GM12874 (cell line): Measurements from ENCODE around the gene MARCKSL1.

Experiments
- CTCF ChIP-seq: IDR thresholded peaks from 2 replicates; pipeline ENCODE4 v1.5.1; 2011; ENCODE audit warnings: low read depth, mild to moderate bottlenecking, control low read depth, low read length, moderate library complexity; ENCODE audit not compliant: insufficient read depth

Gene MARCKSL1

GRCh38 chr1:32334864-32335534, 1.0 kb downstream of the MARCKSL1 start:
- peak; percentile 87 for TF ChIP-seq CTCF

GRCh38 chr1:32334274-32334861, 1.7 kb downstream of the MARCKSL1 start:
- TF ChIP-seq CTCF, result no peak

GRCh38 chr1:32333251-32333963, 2.6 kb downstream of the MARCKSL1 start:
- TF ChIP-seq CTCF, result no peak

- TF ChIP-seq CTCF, result no peak
Observed at GRCh38 chr1:32332290-32333079, 3.5 kb downstream of the MARCKSL1 start.

- no peak for TF ChIP-seq CTCF
Observed at GRCh38 chr1:32331549-32331948, 4.5 kb downstream of the MARCKSL1 start.

GRCh38 chr1:32330558-32331151, 5.4 kb downstream of the MARCKSL1 start:
- no peak for TF ChIP-seq CTCF
